ENCODE results near the gene HARBI1.

Gene HARBI1

GRCh38 chr11:46617134-46617971, at the start of gene HARBI1, which contains the start of gene ATG13:
HARBI1 (minus strand) TSS chr11:46617227; CDS start chr11:46616237, 990 bp downstream.
ATG13 (plus strand) TSS chr11:46617553; CDS start chr11:46644292, 26,739 bp downstream.
- Mint-ChIP-seq H3K36me3 (ENCODE audit: insufficient read depth) (peaks cover 28% of the 10 kb centered on the region), H3K4me1 (peaks cover 41% of the 10 kb centered on the region), H3K27me3 (no peaks in the 10 kb centered on the region)

GRCh38 chr11:46666516-46666915, 49.5 kb upstream of the HARBI1 start:
- no peak for ATAC-seq (replicated peaks; ENCODE audit: extremely low read depth, poor library complexity, severe bottlenecking)
- H3K36me3 Mint-ChIP-seq (ENCODE audit: insufficient read depth) = peaks cover 64% of the 10 kb centered on the region
- H3K4me3 Mint-ChIP-seq = no peak overlapping the region
- no peak for DNase-seq (ENCODE audit: low spot score in 2 of 2)
- H3K27me3 Mint-ChIP-seq = no peaks in the 10 kb centered on the region
- peaks cover 17% of the 10 kb centered on the region for H3K4me1 Mint-ChIP-seq
- H3K9me3 Mint-ChIP-seq = no peaks in the 10 kb centered on the region
- H3K27ac Mint-ChIP-seq (ENCODE audit: low read depth) = no peak overlapping the region

More at GRCh38 chr11:46617134-46617971, at the start of gene HARBI1, which contains the start of gene ATG13:
- H3K9me3 Mint-ChIP-seq = no peaks in the 10 kb centered on the region
- ATAC-seq (replicated peaks; ENCODE audit: extremely low read depth, poor library complexity, severe bottlenecking) (peak; percentile 95), DNase-seq (ENCODE audit: low spot score in 2 of 2) (peak; percentile 84 to 90)
- H3K27ac Mint-ChIP-seq (ENCODE audit: low read depth) = peak within 1 kb of the TSS; percentile 99
- H3K4me3 Mint-ChIP-seq = peak within 1 kb of the TSS; percentile 93

- H3K27me3 Mint-ChIP-seq = no peaks in the 10 kb centered on the region
These were observed 48.3 kb upstream of the HARBI1 start for GRCh38 chr11:46665356-46665755.

GRCh38 chr11:46664612-46665011, 47.6 kb upstream of the HARBI1 start:
- no peak overlapping the region for H3K4me3 Mint-ChIP-seq
- DNase-seq (ENCODE audit: low spot score in 2 of 2) = no peak
- peaks cover 71% of the 10 kb centered on the region for H3K36me3 Mint-ChIP-seq (ENCODE audit: insufficient read depth)
- peaks cover 4% of the 10 kb centered on the region for H3K4me1 Mint-ChIP-seq
- H3K27me3 Mint-ChIP-seq = no peaks in the 10 kb centered on the region
- H3K9me3 Mint-ChIP-seq = no peaks in the 10 kb centered on the region
- no peak for ATAC-seq (replicated peaks; ENCODE audit: extremely low read depth, poor library complexity, severe bottlenecking)
- H3K27ac Mint-ChIP-seq (ENCODE audit: low read depth) = peak overlapping the region; percentile 62

More at GRCh38 chr11:46665356-46665755, 48.3 kb upstream of the HARBI1 start:
- Mint-ChIP-seq H3K4me1 (peaks cover 9% of the 10 kb centered on the region), H3K9me3 (no peaks in the 10 kb centered on the region), H3K27ac (ENCODE audit: low read depth) (peak overlapping the region; percentile 62), H3K36me3 (ENCODE audit: insufficient read depth) (peaks cover 67% of the 10 kb centered on the region), H3K4me3 (no peak overlapping the region)
- no peak for DNase-seq (ENCODE audit: low spot score in 2 of 2)
- no peak for ATAC-seq (replicated peaks; ENCODE audit: extremely low read depth, poor library complexity, severe bottlenecking)

- DNase-seq (ENCODE audit: low spot score in 2 of 2) (no peak), ATAC-seq (replicated peaks; ENCODE audit: extremely low read depth, poor library complexity, severe bottlenecking) (no peak)
- peaks cover 73% of the 10 kb centered on the region for H3K36me3 Mint-ChIP-seq (ENCODE audit: insufficient read depth)
- no peaks in the 10 kb centered on the region for H3K9me3 Mint-ChIP-seq
- H3K27me3 Mint-ChIP-seq = no peaks in the 10 kb centered on the region
- no peaks in the 10 kb centered on the region for H3K4me1 Mint-ChIP-seq
- no peak overlapping the region for H3K4me3 Mint-ChIP-seq
- H3K27ac Mint-ChIP-seq (ENCODE audit: low read depth) = no peak overlapping the region
These were observed 46.4 kb upstream of the HARBI1 start for GRCh38 chr11:46663277-46663940.

- H3K4me3 Mint-ChIP-seq = no peak overlapping the region
- H3K27ac Mint-ChIP-seq (ENCODE audit: low read depth) = no peak overlapping the region
- H3K27me3 Mint-ChIP-seq = no peaks in the 10 kb centered on the region
- no peaks in the 10 kb centered on the region for H3K4me1 Mint-ChIP-seq
- H3K9me3 Mint-ChIP-seq = no peaks in the 10 kb centered on the region
- H3K36me3 Mint-ChIP-seq (ENCODE audit: insufficient read depth) = peaks cover 78% of the 10 kb centered on the region
- DNase-seq (ENCODE audit: low spot score in 2 of 2) (no peak), ATAC-seq (replicated peaks; ENCODE audit: extremely low read depth, poor library complexity, severe bottlenecking) (no peak)
These were observed 45.3 kb upstream of the HARBI1 start for GRCh38 chr11:46662366-46662765.

- H3K9me3 Mint-ChIP-seq = no peaks in the 10 kb centered on the region
- DNase-seq (ENCODE audit: low spot score in 2 of 2) (no peak), ATAC-seq (replicated peaks; ENCODE audit: extremely low read depth, poor library complexity, severe bottlenecking) (no peak)
- no peaks in the 10 kb centered on the region for H3K27me3 Mint-ChIP-seq
- no peak overlapping the region for H3K27ac Mint-ChIP-seq (ENCODE audit: low read depth)
- H3K4me3 Mint-ChIP-seq = no peak overlapping the region
- no peaks in the 10 kb centered on the region for H3K4me1 Mint-ChIP-seq
- peaks cover 76% of the 10 kb centered on the region for H3K36me3 Mint-ChIP-seq (ENCODE audit: insufficient read depth)
These were observed 44.8 kb upstream of the HARBI1 start for GRCh38 chr11:46661836-46662235.

GRCh38 chr11:46659908-46660307, 42.9 kb upstream of the HARBI1 start:
- no peak for DNase-seq (ENCODE audit: low spot score in 2 of 2)
- Mint-ChIP-seq H3K4me1 (no peaks in the 10 kb centered on the region), H3K4me3 (no peak overlapping the region), H3K9me3 (no peaks in the 10 kb centered on the region), H3K36me3 (ENCODE audit: insufficient read depth) (peaks cover 68% of the 10 kb centered on the region), H3K27me3 (no peaks in the 10 kb centered on the region), H3K27ac (ENCODE audit: low read depth) (peak overlapping the region; percentile 64)
- ATAC-seq (replicated peaks; ENCODE audit: extremely low read depth, poor library complexity, severe bottlenecking) = no peak

- peaks cover 67% of the 10 kb centered on the region for H3K36me3 Mint-ChIP-seq (ENCODE audit: insufficient read depth)
These were observed 41.2 kb upstream of the HARBI1 start for GRCh38 chr11:46658259-46658658.

GRCh38 chr11:46657186-46657585, 40.2 kb upstream of the HARBI1 start:
- no peak overlapping the region for H3K4me3 Mint-ChIP-seq
- no peaks in the 10 kb centered on the region for H3K9me3 Mint-ChIP-seq
- no peaks in the 10 kb centered on the region for H3K4me1 Mint-ChIP-seq
- peaks cover 61% of the 10 kb centered on the region for H3K36me3 Mint-ChIP-seq (ENCODE audit: insufficient read depth)
- DNase-seq (ENCODE audit: low spot score in 2 of 2) = no peak
- no peak for ATAC-seq (replicated peaks; ENCODE audit: extremely low read depth, poor library complexity, severe bottlenecking)
- H3K27me3 Mint-ChIP-seq = no peaks in the 10 kb centered on the region
- H3K27ac Mint-ChIP-seq (ENCODE audit: low read depth) = no peak overlapping the region

More at GRCh38 chr11:46658259-46658658, 41.2 kb upstream of the HARBI1 start:
- DNase-seq (ENCODE audit: low spot score in 2 of 2) (no peak), ATAC-seq (replicated peaks; ENCODE audit: extremely low read depth, poor library complexity, severe bottlenecking) (no peak)
- Mint-ChIP-seq H3K9me3 (no peaks in the 10 kb centered on the region), H3K4me3 (no peak overlapping the region), H3K4me1 (no peaks in the 10 kb centered on the region), H3K27me3 (no peaks in the 10 kb centered on the region), H3K27ac (ENCODE audit: low read depth) (no peak overlapping the region)

- Mint-ChIP-seq H3K27me3 (no peaks in the 10 kb centered on the region), H3K9me3 (no peaks in the 10 kb centered on the region), H3K4me3 (no peak overlapping the region), H3K27ac (ENCODE audit: low read depth) (no peak overlapping the region), H3K4me1 (no peaks in the 10 kb centered on the region), H3K36me3 (ENCODE audit: insufficient read depth) (peaks cover 62% of the 10 kb centered on the region)
- no peak for ATAC-seq (replicated peaks; ENCODE audit: extremely low read depth, poor library complexity, severe bottlenecking)
- DNase-seq (ENCODE audit: low spot score in 2 of 2) = no peak
These were observed 38.6 kb upstream of the HARBI1 start for GRCh38 chr11:46655631-46656030.

GRCh38 chr11:46649180-46649738, 32.2 kb upstream of the HARBI1 start:
- ATAC-seq (replicated peaks; ENCODE audit: extremely low read depth, poor library complexity, severe bottlenecking) = no peak
- Mint-ChIP-seq H3K27me3 (no peaks in the 10 kb centered on the region), H3K4me3 (no peak overlapping the region), H3K9me3 (no peaks in the 10 kb centered on the region), H3K36me3 (ENCODE audit: insufficient read depth) (peaks cover 72% of the 10 kb centered on the region), H3K27ac (ENCODE audit: low read depth) (no peak overlapping the region), H3K4me1 (no peaks in the 10 kb centered on the region)
- no peak for DNase-seq (ENCODE audit: low spot score in 2 of 2)

All from central memory CD8-positive, alpha-beta T cell (primary cell).